Subcutaneous adipose tissue (tissue), 4 donors: ENCODE results near the gene MAN1B1. TPM values are rescaled to one million over a fixed set of nuclear protein-coding genes. Genes with fewer than 3 reads are reported as not detected.

Experiments
- CTCF ChIP-seq: fragments of 450-650 bp; IDR thresholded peaks from one replicate; pipeline ENCODE4 v1.5.1; 2016; ENCODE audit warnings: low read depth, mild to moderate bottlenecking, control low read depth, antibody characterized with exemption, moderate library complexity
- total RNA-seq, 4 donors: library from RNA; depleted of rRNA; stranded (reverse); fragments of >200 nt; gene quantifications; one replicate each; pipeline ENCODE4 v1.1.0, GENCODE V29; 2016

Gene MAN1B1
- total RNA-seq, 4 donors from 2014 or later: 19.1 to 61.9 (median 47.8) TPM

GRCh38 chr9:137063311-137064026, 23.3 kb upstream of the MAN1B1 start:
- no peak for TF ChIP-seq CTCF

GRCh38 chr9:137064027-137064879, 22.5 kb upstream of the MAN1B1 start:
- no peak for TF ChIP-seq CTCF

- no peak for TF ChIP-seq CTCF
Measured at GRCh38 chr9:137064880-137065164, 22.0 kb upstream of the MAN1B1 start.

GRCh38 chr9:137065336-137065967, 21.3 kb upstream of the MAN1B1 start:
- no peak for TF ChIP-seq CTCF

- no peak for TF ChIP-seq CTCF
Measured at GRCh38 chr9:137066096-137066861, 20.5 kb upstream of the MAN1B1 start.

- no peak for TF ChIP-seq CTCF
Measured at GRCh38 chr9:137067860-137068538, 18.8 kb upstream of the MAN1B1 start.
